GM23248 (cell line): ENCODE data around the gene DNAJC7.

Source experiments
- EZH2 ChIP-seq: fragments of 200-600 bp; sonication (generic); IDR thresholded peaks from 2 replicates; pipeline ENCODE4 v1.6.1; 2018; ENCODE audit warnings: antibody characterized with exemption, mild to moderate bottlenecking; ENCODE audit not compliant: insufficient read depth, poor library complexity, severe bottlenecking
- EZH2phosphoT487 ChIP-seq: fragments of 200-600 bp; sonication (generic); IDR thresholded peaks from 2 replicates; pipeline ENCODE4 v1.6.1; 2018; ENCODE audit warnings: antibody characterized with exemption, moderate library complexity, mild to moderate bottlenecking, low read depth; ENCODE audit not compliant: insufficient read depth

GRCh38 chr17:42055027-42055426 is 37.8 kb upstream of the DNAJC7 start:
- TF ChIP-seq EZH2phosphoT487 = no peak
- no peak for TF ChIP-seq EZH2
